H54 (cell line): ENCODE measurements around the gene IL17B.

Experiments used
- DNase-seq: peaks from one replicate; pipeline ENCODE4 v3.0.0; 2011; ENCODE audit warnings: low spot score, mixed read lengths; ENCODE audit not compliant: insufficient read length
- FAIRE-seq: peaks from 3 replicates; lab custom pipeline; 2011; peaks lifted over from hg19 to GRCh38; lab: Jason Lieb, UNC
- POLR2A ChIP-seq: IDR thresholded peaks from 2 replicates; pipeline ENCODE4 v1.6.1; 2011; ENCODE audit warnings: low read depth, mild to moderate bottlenecking, low read length

IL17B gene

DNA sequence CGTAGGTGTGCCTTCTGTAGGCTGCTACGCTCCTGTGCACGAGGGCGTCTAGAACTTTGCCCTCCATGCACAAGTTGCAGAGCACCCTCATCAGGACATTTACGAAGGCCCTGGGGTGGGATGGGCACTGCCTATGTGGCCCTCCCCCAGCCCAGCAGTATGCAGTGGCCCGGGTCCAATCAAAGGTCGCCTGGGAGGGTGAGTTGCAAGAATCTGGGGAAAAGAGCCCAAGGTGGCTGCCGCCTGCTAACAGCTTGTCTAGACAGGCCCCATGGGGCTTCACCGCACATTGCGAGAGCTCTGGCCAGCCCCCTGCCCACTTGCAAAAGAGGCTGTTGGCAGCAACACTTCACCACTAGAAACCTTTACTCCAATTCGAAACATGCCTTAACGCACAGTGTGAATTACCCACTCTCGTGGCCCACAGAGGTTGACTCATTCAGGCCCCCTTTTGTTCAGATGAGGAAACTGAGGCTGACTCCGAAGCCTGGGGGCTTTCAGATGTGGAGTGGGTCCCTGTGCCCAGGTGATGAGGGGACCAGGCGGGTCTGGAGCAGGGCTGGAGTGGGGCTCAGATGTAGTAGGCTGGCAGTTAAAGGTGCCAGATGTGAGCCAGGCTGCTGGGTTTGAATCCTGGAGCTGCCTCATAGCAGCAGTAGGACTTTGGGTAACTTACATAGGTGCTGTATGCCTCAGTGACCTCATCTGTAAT is 31.8 kb upstream of the IL17B start:
- DNase-seq (no peak), FAIRE-seq (no peak)
- TF ChIP-seq POLR2A, result no peak

DNA sequence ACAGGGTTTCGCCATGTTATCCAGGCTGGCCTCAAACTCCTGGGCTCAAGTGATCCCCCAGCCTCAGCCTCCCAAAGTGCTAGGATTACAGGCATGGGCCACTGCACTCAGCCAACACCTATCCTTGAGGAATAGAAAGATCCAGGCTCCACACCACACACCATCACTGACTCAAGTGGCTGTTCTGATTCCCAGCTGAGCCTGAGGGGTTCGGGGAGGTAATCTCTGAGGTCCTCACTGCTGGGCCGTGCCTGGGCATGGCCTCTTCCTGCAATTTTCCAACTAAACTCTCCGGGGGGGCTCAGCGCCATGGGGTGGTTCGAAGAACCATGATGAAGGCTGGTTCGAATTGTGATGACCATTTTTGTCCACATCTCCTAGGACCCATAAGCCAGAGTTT is 31.0 kb upstream of the IL17B start:
- TF ChIP-seq POLR2A, result no peak
- DNase-seq (no peak), FAIRE-seq (no peak)

DNA sequence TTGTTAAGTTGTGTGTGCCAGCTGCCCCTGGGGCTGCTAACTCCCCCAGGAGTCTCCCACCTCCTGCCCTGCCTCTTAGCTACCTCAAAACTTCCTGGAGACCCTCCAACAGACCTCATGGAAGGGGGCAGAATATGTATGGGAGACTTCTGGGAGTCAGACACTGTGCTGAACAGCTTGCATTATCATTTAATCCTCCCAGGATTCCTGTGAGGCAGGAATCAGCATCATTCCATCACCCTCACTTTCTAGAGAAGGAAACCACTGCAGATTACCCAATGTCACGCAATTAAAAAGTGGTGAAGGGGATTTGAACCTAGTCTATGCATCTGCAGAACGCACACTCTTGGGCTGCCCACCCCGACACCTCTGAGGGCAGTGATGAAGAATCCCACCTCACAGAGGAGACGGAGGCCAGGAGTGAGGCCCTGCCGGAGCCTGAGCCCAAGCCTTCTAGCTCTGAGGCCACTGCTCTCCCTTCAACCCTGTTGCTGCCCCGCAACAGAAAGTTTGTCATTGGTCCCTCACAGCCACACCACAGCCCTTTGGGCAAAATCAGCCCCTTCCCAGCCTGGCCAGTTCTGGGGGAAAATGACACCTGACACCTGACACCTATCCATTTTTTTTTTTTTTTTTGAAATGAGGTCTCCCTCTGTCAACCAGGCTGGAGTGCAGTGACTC is 30.3 kb upstream of the IL17B start:
- FAIRE-seq (no peak), DNase-seq (no peak)
- no peak for TF ChIP-seq POLR2A

DNA sequence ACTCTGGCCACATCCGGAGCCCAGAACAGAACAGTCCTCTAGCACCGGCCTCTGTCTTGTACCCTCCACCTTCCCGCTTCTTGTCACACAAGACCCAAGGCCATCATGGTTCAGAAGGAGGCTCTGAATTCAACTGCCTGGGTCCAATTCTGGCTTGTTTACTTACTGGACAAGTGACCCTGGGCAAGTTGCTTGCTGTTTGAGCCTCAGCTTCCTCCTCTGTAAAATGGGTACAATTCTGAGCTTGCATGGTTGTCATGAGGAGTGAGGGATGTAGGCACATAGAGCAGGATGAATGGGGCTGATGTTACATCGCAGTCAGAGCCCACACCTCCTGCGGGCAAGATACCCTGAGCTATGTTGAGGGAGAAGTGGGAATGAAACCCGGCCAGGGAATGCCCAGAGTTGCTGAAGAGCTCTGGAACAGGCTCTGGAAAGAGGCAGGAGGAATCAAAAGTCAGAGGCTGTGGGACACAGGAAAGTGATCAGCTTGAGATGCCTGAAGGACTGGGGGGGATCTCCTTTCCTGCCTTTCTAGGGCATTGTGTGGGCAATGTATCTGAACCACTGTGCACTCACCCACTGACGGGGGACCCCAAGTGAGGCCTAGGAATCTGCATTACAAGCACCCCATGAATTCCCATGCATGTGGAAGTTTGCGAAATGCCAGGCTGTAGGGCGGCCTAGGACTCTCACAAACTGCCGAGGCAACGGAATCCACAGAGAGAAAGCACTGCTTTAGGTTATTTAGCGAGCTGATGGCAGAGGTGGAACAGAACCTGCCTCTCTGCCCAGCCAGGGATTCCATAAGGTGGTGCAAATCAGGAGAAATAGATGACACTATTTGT is 29.4 kb upstream of the IL17B start:
- DNase-seq, result no peak
- no peak for FAIRE-seq
- no peak for TF ChIP-seq POLR2A

DNA sequence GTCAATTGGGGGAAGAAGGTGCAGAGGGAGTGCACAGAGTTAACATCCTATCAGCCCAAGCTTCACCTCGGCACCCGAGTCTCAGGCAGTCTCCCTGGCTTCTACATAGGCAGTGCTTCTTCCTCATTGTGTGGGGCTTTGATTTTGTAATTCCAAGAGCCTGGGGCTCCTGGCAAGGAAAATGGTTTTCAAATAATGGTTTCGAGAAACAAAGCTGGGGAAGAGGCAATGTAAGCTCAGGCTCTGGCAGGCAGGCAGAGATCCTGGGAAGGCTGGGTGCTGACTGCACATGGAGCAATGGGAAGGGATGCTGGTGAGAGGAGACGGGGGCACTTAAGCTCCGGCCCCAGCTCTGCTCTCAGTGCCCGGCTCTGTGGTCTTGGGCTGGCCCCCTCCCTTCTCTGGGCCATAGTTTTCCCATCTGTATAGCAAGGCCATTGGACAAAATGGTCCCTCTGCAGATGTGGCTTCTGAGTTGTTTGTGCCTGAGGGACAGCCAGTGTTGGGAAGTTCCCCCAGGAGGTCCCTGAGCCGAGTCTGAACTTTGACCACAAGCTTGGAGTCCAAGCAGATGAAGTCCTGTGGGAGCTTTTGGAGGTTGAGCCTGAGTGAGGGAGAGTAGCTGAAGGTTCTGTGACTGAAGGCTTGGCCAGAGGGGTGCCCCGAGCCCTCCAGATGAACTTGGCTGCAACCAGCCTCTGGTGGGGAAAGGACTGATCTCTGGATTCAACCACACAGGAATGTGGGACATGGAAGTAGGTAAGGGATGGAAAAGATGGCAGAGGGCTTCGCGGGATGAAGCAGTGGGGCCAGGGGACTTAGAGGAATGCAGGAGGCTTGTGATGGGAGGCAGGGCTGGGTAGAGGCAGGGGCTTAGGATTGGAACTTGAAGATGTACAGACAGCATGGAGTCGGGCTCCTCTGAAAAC is 28.5 kb upstream of the IL17B start:
- FAIRE-seq, result no peak
- DNase-seq, result no peak
- TF ChIP-seq POLR2A, result no peak

DNA sequence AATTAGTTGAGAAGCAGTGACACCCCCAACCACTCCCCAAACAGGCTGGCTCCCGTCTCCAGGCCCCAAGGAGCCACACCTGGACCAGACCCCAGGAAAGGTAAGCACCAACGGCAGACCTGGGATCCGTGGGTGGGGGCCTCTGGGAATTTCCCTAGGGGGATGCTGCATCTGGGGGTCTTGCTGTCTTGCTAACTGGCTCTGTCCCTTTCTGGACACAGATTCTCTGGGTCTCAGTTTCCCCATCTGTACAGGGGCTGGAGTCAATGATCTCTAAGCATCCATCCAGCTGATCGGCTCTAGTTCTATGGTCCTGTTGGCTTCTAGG is 27.9 kb upstream of the IL17B start:
- TF ChIP-seq POLR2A, result no peak
- FAIRE-seq (no peak), DNase-seq (no peak)

DNA sequence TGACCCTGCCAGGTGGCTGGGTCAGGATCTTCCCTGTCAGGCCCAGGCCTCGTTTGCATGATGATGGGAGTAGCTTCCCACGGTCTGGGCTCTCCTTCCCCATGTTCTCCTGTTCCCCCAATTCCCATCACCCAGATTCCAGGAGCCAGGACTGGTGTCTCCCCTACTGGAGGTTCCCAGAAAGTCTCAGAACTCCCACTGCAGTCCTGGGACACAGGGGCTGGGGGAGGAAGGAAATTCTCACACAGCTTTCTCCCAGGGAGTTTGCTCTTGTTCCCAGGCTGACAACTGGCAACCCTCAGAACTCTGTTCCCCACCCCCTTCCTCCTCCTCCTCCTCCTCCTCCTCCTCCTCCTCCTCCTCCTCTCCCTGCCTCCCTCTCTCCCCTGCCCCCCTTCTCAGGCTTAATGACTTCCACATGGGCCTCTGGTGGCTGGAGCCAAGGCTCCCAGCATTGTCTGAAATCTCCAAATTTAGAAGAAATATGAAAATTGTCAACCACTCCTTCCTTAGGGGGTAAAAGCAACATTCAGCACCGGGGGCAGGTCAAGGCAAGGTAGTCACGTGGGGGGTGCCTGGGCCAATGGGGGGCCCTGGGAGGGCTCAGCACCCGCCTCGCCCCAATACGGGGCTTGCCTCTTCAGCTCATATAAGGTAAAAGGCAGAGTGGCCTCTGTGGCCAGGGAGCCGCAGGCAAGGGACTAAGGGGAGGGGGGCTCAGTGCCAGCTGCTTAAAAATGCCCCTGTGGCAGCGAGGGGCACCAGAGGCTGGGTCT is 27.3 kb upstream of the IL17B start:
- FAIRE-seq, result no peak
- no peak for TF ChIP-seq POLR2A
- no peak for DNase-seq

DNA sequence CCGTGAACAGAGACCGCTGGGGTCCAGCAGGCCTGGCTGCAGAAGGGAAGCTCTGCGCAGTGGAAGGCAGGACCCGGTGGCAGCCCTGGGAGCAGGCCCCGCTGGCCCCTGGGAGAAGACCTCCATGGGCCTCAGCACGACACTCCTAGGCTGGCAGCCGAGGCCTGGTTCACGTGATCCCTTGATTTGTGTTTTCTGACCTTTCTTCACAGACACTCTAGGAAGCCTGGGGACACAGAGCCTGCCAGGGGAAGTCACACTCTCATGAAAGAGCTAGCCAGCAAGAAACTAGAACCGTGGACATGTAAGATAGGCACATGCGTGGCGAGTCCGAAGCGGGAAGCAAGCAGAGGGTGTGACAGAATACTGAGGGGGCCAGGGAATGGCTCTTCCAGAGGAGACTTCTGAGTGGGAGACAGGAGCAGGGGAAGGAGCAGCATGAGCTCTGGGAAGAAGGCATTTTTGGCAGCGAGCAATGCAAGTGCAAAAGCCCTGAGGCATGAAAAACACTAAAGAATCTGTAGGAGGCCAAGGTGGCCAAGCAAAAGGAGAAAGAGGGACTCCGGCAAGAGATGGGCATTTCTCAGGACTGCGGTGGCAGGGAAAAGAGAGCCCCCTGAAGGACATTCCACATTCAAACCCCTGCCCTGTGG is 26.6 kb upstream of the IL17B start:
- DNase-seq (no peak), FAIRE-seq (no peak)
- no peak for TF ChIP-seq POLR2A

DNA sequence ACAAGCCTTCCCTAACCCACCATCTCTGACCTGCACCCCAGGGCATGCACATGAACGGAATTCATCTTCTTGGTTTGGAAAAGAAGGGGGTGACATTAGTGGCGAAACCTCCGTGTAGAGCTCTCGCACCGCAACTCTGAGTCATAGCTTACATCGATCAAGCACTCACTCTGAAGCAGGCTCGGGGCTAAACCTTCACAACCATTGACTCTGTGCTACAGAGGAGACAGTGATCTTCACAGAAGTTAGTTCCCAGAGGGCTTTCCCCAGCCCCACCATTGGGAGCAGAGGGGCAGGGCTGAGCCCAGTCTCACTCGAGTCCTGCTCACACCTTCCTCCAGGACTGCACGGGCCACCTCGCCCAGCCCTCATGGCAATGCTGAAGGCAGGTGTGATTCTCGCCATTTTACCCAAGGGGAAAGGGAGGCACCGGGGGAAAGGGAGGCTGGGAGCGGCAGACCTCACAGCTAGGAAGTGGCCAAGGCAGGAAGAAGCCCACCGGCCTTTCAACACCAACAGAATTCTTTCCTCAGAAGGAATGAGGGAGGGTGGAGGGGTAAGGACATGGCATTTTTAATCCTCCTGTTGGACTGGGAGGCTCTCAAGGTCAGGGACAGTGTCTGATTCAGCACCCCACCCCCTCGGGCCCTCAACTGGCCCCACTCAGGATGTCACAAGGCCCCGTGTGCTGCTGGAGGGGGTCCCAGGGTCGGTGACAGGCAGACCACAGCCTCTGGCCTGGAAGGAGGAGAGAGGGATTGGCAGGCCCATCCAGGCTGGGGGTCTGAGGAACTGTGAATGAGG is 25.9 kb upstream of the IL17B start:
- FAIRE-seq, result no peak
- DNase-seq, result no peak
- no peak for TF ChIP-seq POLR2A

DNA sequence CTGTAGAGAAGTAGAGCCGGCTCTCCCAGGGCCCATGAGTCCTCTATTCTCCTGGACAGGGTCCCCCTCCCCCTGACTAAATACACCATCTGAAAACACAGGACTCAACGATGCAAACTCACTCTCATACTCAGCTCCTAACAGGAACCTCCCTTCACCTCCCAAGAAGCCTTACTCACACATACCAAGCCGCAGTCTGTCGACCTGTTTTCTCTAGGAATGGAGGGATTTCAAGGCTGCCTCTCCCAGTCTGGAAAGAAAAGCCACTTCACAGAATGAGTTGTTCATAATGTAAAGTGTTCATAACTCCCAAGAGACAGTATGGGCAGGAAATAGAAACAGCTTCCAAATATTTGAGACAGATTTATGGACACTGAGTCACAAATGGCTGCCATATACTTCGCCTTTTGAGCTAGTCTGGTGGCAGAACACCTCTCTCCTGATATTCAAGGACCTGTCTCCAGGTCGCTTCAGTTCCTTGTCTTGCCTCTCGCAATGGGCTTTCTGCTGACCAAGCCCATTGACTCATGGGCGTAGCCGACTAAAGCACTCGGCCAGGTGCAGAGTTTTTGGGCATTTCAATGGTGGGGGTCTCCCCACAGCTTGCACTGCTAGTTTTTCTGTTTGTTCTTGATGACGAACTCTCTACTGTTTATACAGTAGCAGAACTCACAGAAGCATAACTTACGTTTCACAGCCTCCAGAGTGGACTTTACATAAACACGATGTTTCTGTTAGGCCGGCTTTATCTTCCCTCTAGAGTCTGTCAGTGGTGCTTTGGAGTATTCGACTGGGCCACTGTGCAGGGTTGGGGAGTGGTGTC is 25.0 kb upstream of the IL17B start:
- DNase-seq (no peak), FAIRE-seq (no peak)
- no peak for TF ChIP-seq POLR2A

DNA sequence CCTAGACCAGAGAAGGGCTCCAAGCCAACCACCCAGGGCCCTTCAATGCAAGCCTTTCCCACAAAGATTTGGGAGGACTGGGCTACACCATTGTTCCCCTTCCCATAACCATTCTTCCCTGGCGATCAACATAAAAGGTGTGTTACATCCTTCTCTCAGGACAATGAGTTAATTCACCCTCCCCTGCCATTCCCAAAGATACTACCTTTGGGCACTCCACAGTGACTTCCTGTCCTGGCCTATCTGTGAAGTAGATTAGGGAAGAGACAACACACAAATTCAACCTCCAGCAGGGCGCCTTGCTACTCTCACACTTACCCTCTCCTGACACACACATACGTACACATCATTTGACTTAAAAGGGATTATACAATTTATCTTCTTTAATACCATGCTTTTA is 23.2 kb upstream of the IL17B start:
- FAIRE-seq (no peak), DNase-seq (no peak)
- TF ChIP-seq POLR2A, result no peak
